Muscle layer of duodenum (tissue), 2 donors: Measurements from ENCODE around the gene GMDS.

Experiments used
- H3K27ac ChIP-seq: one replicate; pipeline ENCODE4 v1.7.0; 2013; ENCODE audit warnings: mild to moderate bottlenecking, low read length
- H3K27me3 ChIP-seq: one replicate; pipeline ENCODE4 v1.7.0; 2013; ENCODE audit warnings: low read depth, mild to moderate bottlenecking, control low read depth, low read length
- H3K36me3 ChIP-seq, 2 donors: one replicate each; pipeline ENCODE4 v1.7.0; 2013; ENCODE audit warnings: low read length in 2 of 2, control low read depth in 1 of 2, mild to moderate bottlenecking in 1 of 2; ENCODE audit not compliant: insufficient read depth in 2 of 2, control insufficient read depth in 1 of 2
- H3K4me1 ChIP-seq, 2 donors: one replicate each; pipeline ENCODE4 v1.7.0; 2013; ENCODE audit warnings: low read length in 2 of 2, mild to moderate bottlenecking in 2 of 2, control low read depth in 1 of 2, moderate library complexity in 1 of 2; ENCODE audit not compliant: insufficient read depth in 2 of 2, control insufficient read depth in 1 of 2
- H3K4me3 ChIP-seq, 2 donors: one replicate each; pipeline ENCODE4 v1.7.0; 2013; ENCODE audit warnings: low read length in 2 of 2, low read depth in 1 of 2, mild to moderate bottlenecking in 1 of 2
- H3K9me3 ChIP-seq, 2 donors: one replicate each; pipeline ENCODE4 v1.7.0; 2013; ENCODE audit warnings: low read length in 2 of 2, control low read depth in 1 of 2, mild to moderate bottlenecking in 1 of 2; ENCODE audit not compliant: control insufficient read depth in 1 of 2
- donor health status: healthy.

Gene GMDS

GRCh38 chr6:2197177-2197671 is 48.2 kb downstream of the GMDS start:
- H3K27ac ChIP-seq, result no peak overlapping the region
- no peaks in the 10 kb centered on the region for H3K36me3 ChIP-seq
- H3K4me3 ChIP-seq, result no peak overlapping the region
- H3K27me3 ChIP-seq, result no peaks in the 10 kb centered on the region
- no peaks in the 10 kb centered on the region for H3K4me1 ChIP-seq
- no peaks in the 10 kb centered on the region for H3K9me3 ChIP-seq

- H3K27ac ChIP-seq, result no peak overlapping the region
- no peaks in the 10 kb centered on the region for H3K36me3 ChIP-seq
- no peaks in the 10 kb centered on the region for H3K27me3 ChIP-seq
These were observed 49.2 kb downstream of the GMDS start for GRCh38 chr6:2196079-2196679.

GRCh38 chr6:2194643-2195042 is 50.8 kb downstream of the GMDS start:
- Histone ChIP-seq H3K27me3 (no peaks in the 10 kb centered on the region), H3K4me1 (no peaks in the 10 kb centered on the region), H3K36me3 (no peaks in the 10 kb centered on the region), H3K27ac (no peak overlapping the region), H3K9me3 (no peaks in the 10 kb centered on the region), H3K4me3 (no peak overlapping the region)

More at GRCh38 chr6:2196079-2196679, 49.2 kb downstream of the GMDS start:
- H3K4me1 ChIP-seq, result no peaks in the 10 kb centered on the region
- no peak overlapping the region for H3K4me3 ChIP-seq
- no peaks in the 10 kb centered on the region for H3K9me3 ChIP-seq

- no peak overlapping the region for H3K27ac ChIP-seq
- no peak overlapping the region for H3K4me3 ChIP-seq
- H3K36me3 ChIP-seq, result no peaks in the 10 kb centered on the region
- no peaks in the 10 kb centered on the region for H3K9me3 ChIP-seq
- H3K4me1 ChIP-seq, result no peaks in the 10 kb centered on the region
- no peaks in the 10 kb centered on the region for H3K27me3 ChIP-seq
These were observed 51.5 kb downstream of the GMDS start for GRCh38 chr6:2193931-2194330.

GRCh38 chr6:2192976-2193375 is 52.4 kb downstream of the GMDS start:
- Histone ChIP-seq H3K9me3 (no peaks in the 10 kb centered on the region), H3K27me3 (no peaks in the 10 kb centered on the region), H3K36me3 (no peaks in the 10 kb centered on the region), H3K4me3 (no peak overlapping the region), H3K27ac (no peak overlapping the region), H3K4me1 (no peaks in the 10 kb centered on the region)

GRCh38 chr6:2191390-2191740 is 54.0 kb downstream of the GMDS start:
- Histone ChIP-seq H3K27ac (no peak overlapping the region), H3K4me1 (no peaks in the 10 kb centered on the region), H3K9me3 (no peaks in the 10 kb centered on the region), H3K27me3 (no peaks in the 10 kb centered on the region), H3K4me3 (no peak overlapping the region), H3K36me3 (no peaks in the 10 kb centered on the region)

- H3K4me3 ChIP-seq, result no peak overlapping the region
- H3K4me1 ChIP-seq, result no peaks in the 10 kb centered on the region
- H3K27me3 ChIP-seq, result no peaks in the 10 kb centered on the region
- H3K27ac ChIP-seq, result no peak overlapping the region
- H3K36me3 ChIP-seq, result no peaks in the 10 kb centered on the region
- no peaks in the 10 kb centered on the region for H3K9me3 ChIP-seq
These were observed 54.6 kb downstream of the GMDS start for GRCh38 chr6:2190661-2191389.

- Histone ChIP-seq H3K27ac (no peak overlapping the region), H3K27me3 (no peaks in the 10 kb centered on the region), H3K9me3 (no peaks in the 10 kb centered on the region), H3K4me1 (no peaks in the 10 kb centered on the region), H3K4me3 (no peak overlapping the region), H3K36me3 (no peaks in the 10 kb centered on the region)
These were observed 56.5 kb downstream of the GMDS start for GRCh38 chr6:2188856-2189384.

GRCh38 chr6:2188397-2188796 is 57.0 kb downstream of the GMDS start:
- H3K36me3 ChIP-seq, result no peaks in the 10 kb centered on the region
- H3K4me1 ChIP-seq, result no peaks in the 10 kb centered on the region
- no peak overlapping the region for H3K4me3 ChIP-seq
- no peak overlapping the region for H3K27ac ChIP-seq
- H3K27me3 ChIP-seq, result no peaks in the 10 kb centered on the region
- no peaks in the 10 kb centered on the region for H3K9me3 ChIP-seq

- Histone ChIP-seq H3K4me3 (no peak overlapping the region), H3K9me3 (no peaks in the 10 kb centered on the region), H3K36me3 (no peaks in the 10 kb centered on the region), H3K4me1 (no peaks in the 10 kb centered on the region), H3K27ac (no peak overlapping the region), H3K27me3 (no peaks in the 10 kb centered on the region)
These were observed 57.6 kb downstream of the GMDS start for GRCh38 chr6:2187826-2188225.

- Histone ChIP-seq H3K4me1 (no peaks in the 10 kb centered on the region), H3K4me3 (no peak overlapping the region), H3K36me3 (no peaks in the 10 kb centered on the region), H3K27me3 (no peaks in the 10 kb centered on the region), H3K27ac (no peak overlapping the region), H3K9me3 (no peaks in the 10 kb centered on the region)
These were observed 58.9 kb downstream of the GMDS start for GRCh38 chr6:2186516-2186915.
